Heart left ventricle (tissue), 16 donors: ENCODE measurements around the gene MRPS34. TPM values are rescaled to one million over a fixed set of nuclear protein-coding genes. Genes with fewer than 3 reads are reported as not detected.

Experiments
- ATAC-seq, 4 donors: fragments of 200-7000 bp; cut with Tn5 transposase; one replicate each; pipeline ENCODE4 v1.9.1; 2020 to 2022; ENCODE audit warnings: moderate library complexity in 4 of 4, mild to moderate bottlenecking in 3 of 4, moderate number of reproducible peaks in 1 of 4
- DNase-seq, 5 donors: peaks; one replicate each; pipeline ENCODE4 v3.0.0-alpha.2; 2020
- H3K27ac ChIP-seq, 12 donors: fragments of 200-600 bp; sonication (generic) in 4 of 12; one replicate each; pipeline versions ENCODE4 v1.5.0 to v1.8.0; 2016 to 2022; ENCODE audit warnings: mild to moderate bottlenecking in 2 of 12
- H3K27me3 ChIP-seq, 9 donors: fragments of 200-600 bp; sonication (generic) in 2 of 9; one replicate each; pipeline versions ENCODE4 v1.5.1 to v1.8.0; 2016 to 2022; ENCODE audit warnings: mild to moderate bottlenecking in 3 of 9
- H3K36me3 ChIP-seq, 9 donors: fragments of 200-600 bp; sonication (generic) in 2 of 9; one replicate each; pipeline versions ENCODE4 v1.5.0 to v1.8.0; 2018 to 2022; ENCODE audit warnings: mild to moderate bottlenecking in 2 of 9
- H3K4me1 ChIP-seq, 12 donors: fragments of 200-600 bp; sonication (generic) in 4 of 12; one replicate each; pipeline versions ENCODE4 v1.5.0 to v1.8.0; 2016 to 2022; ENCODE audit warnings: mild to moderate bottlenecking in 3 of 12
- H3K4me3 ChIP-seq, 12 donors: fragments of 200-600 bp; sonication (generic) in 4 of 12; one replicate each; pipeline versions ENCODE4 v1.5.0 to v1.8.0; 2017 to 2022; ENCODE audit warnings: mild to moderate bottlenecking in 9 of 12, moderate library complexity in 4 of 12
- H3K9me3 ChIP-seq, 12 donors: fragments of 200-600 bp; sonication (generic) in 4 of 12; one replicate each; pipeline versions ENCODE4 v1.5.0 to v1.8.0; 2016 to 2022; ENCODE audit warnings: mild to moderate bottlenecking in 1 of 12
- CTCF ChIP-seq, 12 donors: fragments of 200-600 bp; sonication (generic) in 4 of 12; IDR thresholded peaks; one replicate each; pipeline versions ENCODE4 v1.5.0 to v1.8.0; 2018 to 2022; ENCODE audit warnings: antibody characterized with exemption in 12 of 12, mild to moderate bottlenecking in 5 of 12
- POLR2A ChIP-seq, 2 donors: fragments of 450-650 bp; IDR thresholded peaks; one replicate each; pipeline ENCODE4 v1.6.1; 2017; ENCODE audit warnings: antibody characterized with exemption in 2 of 2, mild to moderate bottlenecking in 2 of 2, moderate library complexity in 2 of 2
- WGBS, 4 donors: extraction: QIAGEN DNeasy Blood & Tissue Kit in 2 of 4; methylation state at CpG; one replicate each; pipeline versions ENCODE4 v1.1.5 to v1.1.7; 2013 to 2018; 5-methylcytosine and 5-hydroxymethylcytosine counted together
- intact Hi-C, 10 donors: fragments of 100-400 bp; cut with DNase I; formaldehyde crosslinking; loops; one replicate each; pipeline versions ENCODE4 v1.11.1 to v1.14.2; 2022
- polyA plus RNA-seq, 2 donors: library from polyadenylated mRNA; stranded (reverse); fragments of 200-250 nt; gene quantifications; one replicate each; pipeline ENCODE4 v1.2.3, GENCODE V29; 2013
- total RNA-seq, 9 donors: library from RNA; depleted of rRNA in 2 of 9; stranded (reverse); fragments of >200 nt in 2 of 9; fragmentation: NEBNext Ultra II Directional in 3 of 9; extraction: Animal tissue kit (Norgen Biotek cat#: 25700) in 3 of 9; gene quantifications; one replicate each; pipeline versions ENCODE4 v1.1.0 to v1.2.4, GENCODE V29; 2016 to 2023
- donor health status: ischemic (EF 13 %, LVEDD 7.1; RV severe dilation, severe dysfunction).
- donor health status: healthy with polysubstance abuse.
- donor health status: DM: no; HTN: yes; CAD: no.
- donor health status: DM: no; HTN: no; CAD: no.
- donor health status: ischemic (EF 25% LVEDD 6.9; RV normal size, moderate dysfunction).
- donor health status: ischemic (EF 25% LVEDD 5.7; RV mildly dilated, moderate dysfunction).
- donor health status: healthy.
- donor health status: DM: yes; HTN: yes; CAD: no.
- donor health status: ischemic (EF 35%, LVEDD 5.7; RV mildly dilated, moderate dysfunction).
- donor health status: nonischemic (EF 11% LVEDD 7.7; RV severe dilation, severe dysfunction).
- donor health status: DM: yes; HTN: yes; CAD: no.
- donor health status: PGD.
- donor health status: ischemic (EF 29% LVEDD 5.4; RV normal size, mild dysfunction).
- donor health status: nonischemic (EF 23%, LVEDD 6.1; RV moderate dilation, normal function).

MRPS34 gene
- total and polyA plus RNA-seq, 11 donors, result 58.0 to 123 (median 81.8) TPM

- WGBS, 4 donors, result 85 to 92% (median 90%) methylated on average over 5 to 6 of the region's 6 CpGs
- DNase-seq, result no peak
- Histone ChIP-seq H3K27ac (no peak overlapping the region), H3K27me3 (no peaks in the 10 kb centered on the region), H3K4me3 (no peak overlapping the region), H3K36me3 (peaks cover 0 to 55% (median 32%) of the 10 kb centered on the region in 9 donors), H3K9me3 (no peaks in the 10 kb centered on the region), H3K4me1 (peaks cover 0 to 31% (median 12%) of the 10 kb centered on the region in 12 donors)
- intact Hi-C loops, result no loop called here
- TF ChIP-seq CTCF (IDR thresholded peaks at IDR 0.05) (no peak), POLR2A (IDR thresholded peaks at IDR 0.05) (no peak)
- no peak for ATAC-seq
Observed at GRCh38 chr16:1787056-1787321, 14.1 kb upstream of the MRPS34 start.

GRCh38 chr16:1786242-1787055 is 13.5 kb upstream of the MRPS34 start:
- TF ChIP-seq POLR2A (IDR thresholded peaks at IDR 0.05), result no peak
- no peak for TF ChIP-seq CTCF (IDR thresholded peaks at IDR 0.05)
- no peak for ATAC-seq
- Histone ChIP-seq H3K4me3 (no peak overlapping the region), H3K36me3 (peaks cover 0 to 52% (median 32%) of the 10 kb centered on the region in 9 donors), H3K27ac (no peak overlapping the region), H3K9me3 (no peaks in the 10 kb centered on the region), H3K4me1 (peaks cover under 1 to 36% (median 14%) of the 10 kb centered on the region in 12 donors), H3K27me3 (no peaks in the 10 kb centered on the region)
- peak; percentile 7 to 67 (median 21) for DNase-seq
- WGBS, 4 donors, result 86 to 92% (median 90%) methylated on average over 31 to 51 of the region's 51 CpGs
- intact Hi-C loops, result no loop called here

- WGBS, 4 donors, result 87 to 91% (median 87%) methylated on average over 13 to 14 of the region's 14 CpGs
- peaks cover 0 to 50% (median 35%) of the 10 kb centered on the region in 9 donors for H3K36me3 ChIP-seq
- intact Hi-C loops, result no loop called here
- peaks cover 2 to 43% (median 20%) of the 10 kb centered on the region in 12 donors for H3K4me1 ChIP-seq
- H3K9me3 ChIP-seq, result no peaks in the 10 kb centered on the region
- ATAC-seq (no peak), DNase-seq (peak in 1 of 5 donors; percentile 24)
- TF ChIP-seq POLR2A (IDR thresholded peaks at IDR 0.05) (no peak), CTCF (IDR thresholded peaks at IDR 0.05) (no peak)
- H3K27ac ChIP-seq, result no peak overlapping the region
- no peaks in the 10 kb centered on the region for H3K27me3 ChIP-seq
- H3K4me3 ChIP-seq, result no peak overlapping the region
Observed at GRCh38 chr16:1785846-1786170, 12.9 kb upstream of the MRPS34 start.

DNA sequence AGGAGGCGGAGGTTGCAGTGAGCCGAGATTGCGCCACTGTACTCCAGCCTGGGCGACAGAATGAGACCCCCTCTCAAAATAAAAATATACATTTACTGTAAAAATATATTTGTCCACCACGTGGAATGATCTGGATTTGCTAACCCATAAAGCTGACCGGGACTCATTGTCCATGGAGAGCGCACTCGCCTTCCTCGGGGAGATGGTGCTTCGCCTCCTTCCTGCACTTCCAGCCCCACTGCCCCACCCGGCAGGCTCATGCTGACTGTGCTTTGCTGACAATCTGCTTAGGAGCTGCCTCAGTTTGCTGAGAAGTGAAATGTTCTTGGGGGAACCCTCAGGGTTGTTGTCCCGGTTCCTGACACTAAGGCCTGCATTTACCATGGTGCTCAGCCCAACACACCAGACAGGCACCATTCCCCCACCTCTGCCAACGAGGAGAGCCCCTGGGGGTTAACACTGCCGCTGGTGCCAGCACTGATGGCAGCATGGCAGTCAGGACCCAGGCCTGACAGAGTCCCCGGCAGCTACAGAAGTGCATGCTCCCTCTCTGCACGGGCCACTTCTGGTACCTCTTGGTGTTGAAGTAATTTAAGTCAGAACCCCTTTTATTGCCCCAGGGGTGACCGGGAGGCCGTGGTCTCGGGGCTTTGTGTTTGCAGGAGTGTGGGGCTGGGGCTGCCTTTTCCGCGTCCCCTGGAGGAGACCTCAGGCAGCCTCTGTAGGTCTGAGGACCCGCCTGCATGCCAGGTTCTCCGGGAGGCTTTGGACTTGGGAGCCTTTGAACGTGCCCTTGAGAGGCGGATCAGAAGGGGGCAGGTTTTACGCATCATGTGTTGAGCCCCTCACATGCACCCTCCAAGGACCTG is 12.3 kb upstream of the MRPS34 start:
- 89 to 92% (median 90%) methylated on average over 17 to 26 of the region's 26 CpGs for WGBS, 4 donors
- Histone ChIP-seq H3K36me3 (peaks cover 0 to 52% (median 36%) of the 10 kb centered on the region in 9 donors), H3K27me3 (no peaks in the 10 kb centered on the region), H3K4me3 (no peak overlapping the region), H3K27ac (no peak overlapping the region), H3K4me1 (peaks cover 2 to 49% (median 25%) of the 10 kb centered on the region in 12 donors), H3K9me3 (no peaks in the 10 kb centered on the region)
- ATAC-seq, result no peak
- intact Hi-C loops, result loop anchor here in 1 of 10 donors (5.0 kb wide), 2 partner anchors 157 to 473 kb away; partner anchors contain the start of gene MSRB1
- DNase-seq, result peak; percentile 7 to 48 (median 24)
- TF ChIP-seq POLR2A (IDR thresholded peaks at IDR 0.05) (no peak), CTCF (IDR thresholded peaks at IDR 0.05) (no peak)
